SK-N-SH (cell line): ENCODE data around the gene CARM1. TPM values are rescaled to one million over a fixed set of nuclear protein-coding genes. Genes with fewer than 3 reads are reported as not detected.

Experiments
- ELF1 ChIP-seq: IDR thresholded peaks from 2 replicates; pipeline ENCODE4 v1.4.0; 2012
- EP300 ChIP-seq, 2 experiments: IDR thresholded peaks; 2 replicates each; pipeline versions ENCODE4 v1.4.0 to v1.6.1; 2012; ENCODE audit warnings: borderline replicate concordance in 1 of 2, low read depth in 1 of 2, low read length in 1 of 2
- EZH2phosphoT487 ChIP-seq: fragments of 200-600 bp; sonication (generic); IDR thresholded peaks from 2 replicates; pipeline ENCODE4 v1.6.1; 2017; ENCODE audit warnings: low read depth, mixed run types, mild to moderate bottlenecking, antibody characterized with exemption, moderate library complexity, borderline replicate concordance
- FOSL2 ChIP-seq: IDR thresholded peaks from 2 replicates; pipeline ENCODE4 v1.4.0; 2012; ENCODE audit warnings: low read depth, mild to moderate bottlenecking, moderate library complexity, borderline replicate concordance
- FOXM1 ChIP-seq: IDR thresholded peaks from 2 replicates; pipeline ENCODE4 v1.4.0; 2012; ENCODE audit warnings: low read depth, mild to moderate bottlenecking
- GABPA ChIP-seq: IDR thresholded peaks from 2 replicates; pipeline ENCODE4 v1.4.0; 2012; ENCODE audit warnings: low read depth, mild to moderate bottlenecking
- JUND ChIP-seq: IDR thresholded peaks from 2 replicates; pipeline ENCODE4 v1.4.0; 2012
- MXI1 ChIP-seq: IDR thresholded peaks from 2 replicates; pipeline ENCODE4 v1.6.1; 2012; ENCODE audit warnings: mild to moderate bottlenecking, low read depth, low read length, improper control_type of control experiment
- NRF1 ChIP-seq: IDR thresholded peaks from 2 replicates; pipeline ENCODE4 v1.6.1; 2012; ENCODE audit warnings: low read depth, mild to moderate bottlenecking, low read length
- RAD21 ChIP-seq: IDR thresholded peaks from 2 replicates; pipeline ENCODE4 v1.6.1; 2012; ENCODE audit warnings: mild to moderate bottlenecking, low read length
- RCOR1 ChIP-seq: fragments of 150-350 bp; IDR thresholded peaks from 2 replicates; pipeline ENCODE4 v1.6.1; 2017; ENCODE audit warnings: antibody characterized with exemption, low read length
- RFX5 ChIP-seq: IDR thresholded peaks from 2 replicates; pipeline ENCODE4 v1.6.1; 2012; ENCODE audit warnings: mild to moderate bottlenecking, improper control_type of control experiment, low read length
- SMC3 ChIP-seq: IDR thresholded peaks from 2 replicates; pipeline ENCODE4 v1.6.1; 2012; ENCODE audit warnings: low read depth, low read length, improper control_type of control experiment
- TAF1 ChIP-seq: IDR thresholded peaks from 2 replicates; pipeline ENCODE4 v1.6.1; 2012; ENCODE audit warnings: low read depth, mild to moderate bottlenecking, low read length, moderate library complexity, borderline replicate concordance
- TCF12 ChIP-seq: IDR thresholded peaks from 2 replicates; pipeline ENCODE4 v1.4.0; 2012
- TEAD4 ChIP-seq: IDR thresholded peaks from 2 replicates; pipeline ENCODE4 v1.4.0; 2012; ENCODE audit warnings: mild to moderate bottlenecking, borderline replicate concordance; ENCODE audit not compliant: insufficient read depth
- YY1 ChIP-seq: IDR thresholded peaks from 2 replicates; pipeline ENCODE4 v1.4.0; 2012; ENCODE audit warnings: low read depth, mild to moderate bottlenecking
- polyA plus RNA-seq, 3 experiments: library from polyadenylated mRNA; depleted of rRNA; stranded (reverse); fragments of >200 nt; gene quantifications; 2 replicates each; pipeline ENCODE4 v1.2.3, GENCODE V29; 2012
- TF ChIP-seq, protein P1 (sequence below): IDR thresholded peaks from 2 replicates; pipeline ENCODE4; 2012
- TF ChIP-seq, protein P2 (sequence below): fragments of 150-350 bp; IDR thresholded peaks from 2 replicates; pipeline ENCODE4 v1.6.1; 2017; ENCODE audit warnings: antibody characterized with exemption, low read length, low read depth, borderline replicate concordance
- TF ChIP-seq, protein P3 (sequence below): fragments of 150-350 bp; IDR thresholded peaks from 2 replicates; pipeline ENCODE4 v1.6.1; 2016; ENCODE audit warnings: mild to moderate bottlenecking, low read depth, low read length
- TF ChIP-seq, protein P4 (sequence below): IDR thresholded peaks from 2 replicates; pipeline ENCODE4 v1.4.0; 2012; ENCODE audit warnings: low read depth, borderline replicate concordance

CARM1 gene
- polyA plus RNA-seq, 1 of the 3 experiments (the other 2 are of a cell fraction), result 62.2 TPM

DNA sequence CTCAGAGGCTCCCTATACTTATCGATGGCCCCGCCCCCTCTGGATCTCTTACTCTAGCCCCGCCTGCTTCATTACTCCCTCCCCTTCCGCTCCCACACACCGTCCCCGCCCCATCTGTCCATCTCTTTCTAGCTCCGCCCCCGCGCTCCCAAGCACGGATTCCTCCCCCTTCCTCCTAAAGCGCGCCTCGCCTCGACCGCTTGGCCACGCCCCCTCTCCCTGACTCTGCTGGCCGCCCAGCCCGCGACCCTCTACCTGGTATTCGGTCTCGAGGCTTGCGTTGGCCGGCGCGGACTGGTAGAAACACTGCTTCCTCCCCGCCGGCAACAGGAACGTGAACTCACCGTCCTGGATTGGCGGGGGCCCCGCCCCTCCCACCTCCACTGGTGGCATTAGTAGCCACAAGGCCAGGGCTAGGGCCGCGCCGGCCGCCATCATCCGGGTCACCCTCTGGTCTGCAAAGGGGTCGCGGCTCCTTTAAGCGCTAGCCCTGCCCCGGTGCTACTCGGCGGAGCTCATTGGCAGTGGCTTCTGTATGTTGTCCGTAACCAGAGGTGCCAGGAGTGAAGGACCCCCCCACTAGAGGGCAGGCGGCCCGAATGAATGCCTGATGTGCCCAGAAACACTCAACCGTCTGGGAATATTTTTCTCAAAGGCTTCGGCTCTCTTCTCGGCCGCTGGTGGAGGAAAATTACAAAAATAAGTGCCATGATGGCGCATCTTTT lies 35.4 kb upstream of the CARM1 start, which contains the start of gene TMED1 (continued):
- TF ChIP-seq, protein P1, sequence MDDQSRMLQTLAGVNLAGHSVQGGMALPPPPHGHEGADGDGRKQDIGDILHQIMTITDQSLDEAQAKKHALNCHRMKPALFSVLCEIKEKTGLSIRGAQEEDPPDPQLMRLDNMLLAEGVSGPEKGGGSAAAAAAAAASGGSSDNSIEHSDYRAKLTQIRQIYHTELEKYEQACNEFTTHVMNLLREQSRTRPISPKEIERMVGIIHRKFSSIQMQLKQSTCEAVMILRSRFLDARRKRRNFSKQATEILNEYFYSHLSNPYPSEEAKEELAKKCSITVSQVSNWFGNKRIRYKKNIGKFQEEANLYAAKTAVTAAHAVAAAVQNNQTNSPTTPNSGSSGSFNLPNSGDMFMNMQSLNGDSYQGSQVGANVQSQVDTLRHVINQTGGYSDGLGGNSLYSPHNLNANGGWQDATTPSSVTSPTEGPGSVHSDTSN, result peak; percentile 81
- TF ChIP-seq GABPA, result peak; percentile 22; the same call in 1 of the 2 replicates
- TF ChIP-seq RAD21, result peak; percentile 71
- TF ChIP-seq FOXM1, result no peak
- TF ChIP-seq TEAD4, result no peak
- TF ChIP-seq ELF1, result no peak
- peak in 1 of 2 experiments; percentile 16; a peak in 1 of 4 replicates for TF ChIP-seq EP300 (IDR thresholded peaks at IDR 0.05; ENCODE audit: borderline replicate concordance in 1 of 2, low read depth in 1 of 2, low read length in 1 of 2)
- no peak for TF ChIP-seq EZH2phosphoT487
- TF ChIP-seq, protein P2, sequence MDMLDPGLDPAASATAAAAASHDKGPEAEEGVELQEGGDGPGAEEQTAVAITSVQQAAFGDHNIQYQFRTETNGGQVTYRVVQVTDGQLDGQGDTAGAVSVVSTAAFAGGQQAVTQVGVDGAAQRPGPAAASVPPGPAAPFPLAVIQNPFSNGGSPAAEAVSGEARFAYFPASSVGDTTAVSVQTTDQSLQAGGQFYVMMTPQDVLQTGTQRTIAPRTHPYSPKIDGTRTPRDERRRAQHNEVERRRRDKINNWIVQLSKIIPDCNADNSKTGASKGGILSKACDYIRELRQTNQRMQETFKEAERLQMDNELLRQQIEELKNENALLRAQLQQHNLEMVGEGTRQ, result no peak
- no peak for TF ChIP-seq MXI1
- TF ChIP-seq TCF12, result 0 out of 2 replicates have a peak, but pooled peaks have one; percentile 11
- peak; percentile 62; the same call in 1 of the 2 replicates for TF ChIP-seq TAF1
- TF ChIP-seq SMC3, result peak; percentile 35; the same call in 1 of the 2 replicates
- TF ChIP-seq YY1, result peak; percentile 84
- no peak for TF ChIP-seq NRF1
- TF ChIP-seq, protein P3, sequence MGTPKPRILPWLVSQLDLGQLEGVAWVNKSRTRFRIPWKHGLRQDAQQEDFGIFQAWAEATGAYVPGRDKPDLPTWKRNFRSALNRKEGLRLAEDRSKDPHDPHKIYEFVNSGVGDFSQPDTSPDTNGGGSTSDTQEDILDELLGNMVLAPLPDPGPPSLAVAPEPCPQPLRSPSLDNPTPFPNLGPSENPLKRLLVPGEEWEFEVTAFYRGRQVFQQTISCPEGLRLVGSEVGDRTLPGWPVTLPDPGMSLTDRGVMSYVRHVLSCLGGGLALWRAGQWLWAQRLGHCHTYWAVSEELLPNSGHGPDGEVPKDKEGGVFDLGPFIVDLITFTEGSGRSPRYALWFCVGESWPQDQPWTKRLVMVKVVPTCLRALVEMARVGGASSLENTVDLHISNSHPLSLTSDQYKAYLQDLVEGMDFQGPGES, result no peak
- TF ChIP-seq RCOR1, result 0 out of 2 replicates have a peak, but pooled peaks have one; percentile 31
- no peak for TF ChIP-seq FOSL2
- TF ChIP-seq JUND, result no peak; the same call in 1 of the 2 replicates
- TF ChIP-seq, protein P4, sequence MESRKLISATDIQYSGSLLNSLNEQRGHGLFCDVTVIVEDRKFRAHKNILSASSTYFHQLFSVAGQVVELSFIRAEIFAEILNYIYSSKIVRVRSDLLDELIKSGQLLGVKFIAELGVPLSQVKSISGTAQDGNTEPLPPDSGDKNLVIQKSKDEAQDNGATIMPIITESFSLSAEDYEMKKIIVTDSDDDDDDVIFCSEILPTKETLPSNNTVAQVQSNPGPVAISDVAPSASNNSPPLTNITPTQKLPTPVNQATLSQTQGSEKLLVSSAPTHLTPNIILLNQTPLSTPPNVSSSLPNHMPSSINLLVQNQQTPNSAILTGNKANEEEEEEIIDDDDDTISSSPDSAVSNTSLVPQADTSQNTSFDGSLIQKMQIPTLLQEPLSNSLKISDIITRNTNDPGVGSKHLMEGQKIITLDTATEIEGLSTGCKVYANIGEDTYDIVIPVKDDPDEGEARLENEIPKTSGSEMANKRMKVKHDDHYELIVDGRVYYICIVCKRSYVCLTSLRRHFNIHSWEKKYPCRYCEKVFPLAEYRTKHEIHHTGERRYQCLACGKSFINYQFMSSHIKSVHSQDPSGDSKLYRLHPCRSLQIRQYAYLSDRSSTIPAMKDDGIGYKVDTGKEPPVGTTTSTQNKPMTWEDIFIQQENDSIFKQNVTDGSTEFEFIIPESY, result no peak
- no peak for TF ChIP-seq RFX5
- TF ChIP-seq, all 33 proteins: peak for 14
